HTR-8/SVneo (cell line): ENCODE measurements around the gene KLK4.

ENCODE experiments used
- DNase-seq: peaks from one replicate; pipeline ENCODE4 v3.0.0; 2011; ENCODE audit warnings: low spot score, mixed read lengths; ENCODE audit not compliant: insufficient read length
- FAIRE-seq: peaks from 2 replicates; lab custom pipeline; 2011; peaks lifted over from hg19 to GRCh38; lab: Jason Lieb, UNC

Gene KLK4

GRCh38 chr19:50890422-50891252, 20.6 kb downstream of the KLK4 start:
- FAIRE-seq: no peak

GRCh38 chr19:50889638-50890037, 21.6 kb downstream of the KLK4 start:
- FAIRE-seq (no peak), DNase-seq (no peak)

More at GRCh38 chr19:50890422-50891252, 20.6 kb downstream of the KLK4 start:
- DNase-seq: no peak

GRCh38 chr19:50882188-50882587, 29.0 kb downstream of the KLK4 start:
- FAIRE-seq: no peak

GRCh38 chr19:50880241-50880640, 31.0 kb downstream of the KLK4 start:
- DNase-seq: no peak
- FAIRE-seq: no peak

More at GRCh38 chr19:50882188-50882587, 29.0 kb downstream of the KLK4 start:
- no peak for DNase-seq

GRCh38 chr19:50878851-50879250, 32.3 kb downstream of the KLK4 start:
- DNase-seq: no peak
- FAIRE-seq: no peak

GRCh38 chr19:50877338-50877737, 33.9 kb downstream of the KLK4 start:
- FAIRE-seq: no peak
- no peak for DNase-seq

- no peak for FAIRE-seq
Observed at GRCh38 chr19:50876456-50876855, 34.7 kb downstream of the KLK4 start.

GRCh38 chr19:50875795-50876422, 35.3 kb downstream of the KLK4 start:
- FAIRE-seq: no peak
- no peak for DNase-seq

More at GRCh38 chr19:50876456-50876855, 34.7 kb downstream of the KLK4 start:
- no peak for DNase-seq

- DNase-seq (no peak), FAIRE-seq (no peak)
Observed at GRCh38 chr19:50874211-50874610, 37.0 kb downstream of the KLK4 start.

GRCh38 chr19:50873056-50873455, 38.1 kb downstream of the KLK4 start, which contains the start of gene KLK2:
Gene KLK2, plus strand, starts transcription at chr19:50873439. Its CDS starts 35 bp downstream, at chr19:50873474.
- FAIRE-seq (no peak), DNase-seq (no peak)

GRCh38 chr19:50870417-50871089, 40.6 kb downstream of the KLK4 start:
- DNase-seq (no peak), FAIRE-seq (no peak)

GRCh38 chr19:50869479-50869878, 41.7 kb downstream of the KLK4 start:
- FAIRE-seq (no peak), DNase-seq (no peak)

- FAIRE-seq (no peak), DNase-seq (no peak)
Observed at GRCh38 chr19:50861496-50862286, 49.5 kb downstream of the KLK4 start.

- FAIRE-seq: no peak
- DNase-seq: no peak
Observed at GRCh38 chr19:50861010-50861409, 50.2 kb downstream of the KLK4 start.

GRCh38 chr19:50859849-50860248, 51.3 kb downstream of the KLK4 start:
- DNase-seq (no peak), FAIRE-seq (no peak)

GRCh38 chr19:50858886-50859285, 52.3 kb downstream of the KLK4 start:
- no peak for DNase-seq
- FAIRE-seq: no peak

- no peak for FAIRE-seq
- no peak for DNase-seq
Observed at GRCh38 chr19:50857366-50857765, 53.8 kb downstream of the KLK4 start.
